GM21423 (cell line): ENCODE data around the gene NLRX1.
"Not testable (repeated sequence)": the region's sequence is repeated elsewhere in the genome, so short reads cannot be mapped to it uniquely, and the experiment has no call there.

Experiments used
- ATAC-seq: cut with Tn5 transposase; IDR thresholded peaks from one replicate; pipeline ENCODE4 v1.9.1; 2021; ENCODE audit warnings: mild to moderate bottlenecking, moderate library complexity; ENCODE audit not compliant: unreplicated experiment

The NLRX1 gene

GRCh38 chr11:119184399-119184798 is 15.9 kb downstream of the NLRX1 start:
- not testable (repeated sequence) for ATAC-seq

- ATAC-seq = no peak
These were observed 17.6 kb downstream of the NLRX1 start for GRCh38 chr11:119185981-119186634.

GRCh38 chr11:119187123-119187892 is 18.8 kb downstream of the NLRX1 start:
- ATAC-seq = no peak

- no peak for ATAC-seq
These were observed 19.5 kb downstream of the NLRX1 start for GRCh38 chr11:119188067-119188466.

- ATAC-seq = no peak
These were observed 20.4 kb downstream of the NLRX1 start for GRCh38 chr11:119188887-119189286.

- no peak for ATAC-seq
These were observed 20.9 kb downstream of the NLRX1 start for GRCh38 chr11:119189393-119189792.

- no peak for ATAC-seq
These were observed 22.0 kb downstream of the NLRX1 start for GRCh38 chr11:119190531-119190930.

- not testable (repeated sequence) for ATAC-seq
These were observed 22.7 kb downstream of the NLRX1 start for GRCh38 chr11:119191265-119191664.

GRCh38 chr11:119192111-119192510 is 23.6 kb downstream of the NLRX1 start:
- no peak for ATAC-seq

GRCh38 chr11:119193001-119193400 is 24.5 kb downstream of the NLRX1 start:
- no peak for ATAC-seq

- no peak for ATAC-seq
These were observed 25.1 kb downstream of the NLRX1 start for GRCh38 chr11:119193626-119194025.

GRCh38 chr11:119194811-119195440 is 26.4 kb downstream of the NLRX1 start:
- ATAC-seq = no peak

GRCh38 chr11:119195680-119196079 is 27.2 kb downstream of the NLRX1 start:
- no peak for ATAC-seq

GRCh38 chr11:119196833-119197483 is 28.4 kb downstream of the NLRX1 start:
- ATAC-seq = peak; percentile 78

- no peak for ATAC-seq
These were observed 30.4 kb downstream of the NLRX1 start for GRCh38 chr11:119198925-119199324.

- ATAC-seq = not testable (repeated sequence)
These were observed 32.7 kb downstream of the NLRX1 start for GRCh38 chr11:119201236-119201635.

- no peak for ATAC-seq
These were observed 34.0 kb downstream of the NLRX1 start for GRCh38 chr11:119202554-119202953.

- no peak for ATAC-seq
These were observed 35.5 kb downstream of the NLRX1 start for GRCh38 chr11:119204066-119204465.

- no peak for ATAC-seq
These were observed 36.6 kb downstream of the NLRX1 start for GRCh38 chr11:119205080-119205479.

GRCh38 chr11:119205574-119206510 is 37.3 kb downstream of the NLRX1 start, which contains the start of gene CBL:
TSS of gene CBL (plus strand) at chr11:119206339. CDS start at chr11:119206418, 79 bp downstream.
- peak; percentile 82 for ATAC-seq
